NCI-H2107 treated with DMSO at 0.1 percent for 48 hours (cell line): ENCODE data around the gene RAB3D.
"Not testable (repeated sequence)": the region's sequence is repeated elsewhere in the genome, so short reads cannot be mapped to it uniquely, and the experiment has no call there.

ENCODE experiments used
- DNase-seq: peaks from one replicate; lab custom pipeline; 2025; ENCODE audit not compliant: unreplicated experiment; lab: John Stamatoyannopoulos, UW

RAB3D gene

GRCh38 chr19:11367528-11367927 is 28.1 kb upstream of the RAB3D start:
- no peak for DNase-seq

DNA sequence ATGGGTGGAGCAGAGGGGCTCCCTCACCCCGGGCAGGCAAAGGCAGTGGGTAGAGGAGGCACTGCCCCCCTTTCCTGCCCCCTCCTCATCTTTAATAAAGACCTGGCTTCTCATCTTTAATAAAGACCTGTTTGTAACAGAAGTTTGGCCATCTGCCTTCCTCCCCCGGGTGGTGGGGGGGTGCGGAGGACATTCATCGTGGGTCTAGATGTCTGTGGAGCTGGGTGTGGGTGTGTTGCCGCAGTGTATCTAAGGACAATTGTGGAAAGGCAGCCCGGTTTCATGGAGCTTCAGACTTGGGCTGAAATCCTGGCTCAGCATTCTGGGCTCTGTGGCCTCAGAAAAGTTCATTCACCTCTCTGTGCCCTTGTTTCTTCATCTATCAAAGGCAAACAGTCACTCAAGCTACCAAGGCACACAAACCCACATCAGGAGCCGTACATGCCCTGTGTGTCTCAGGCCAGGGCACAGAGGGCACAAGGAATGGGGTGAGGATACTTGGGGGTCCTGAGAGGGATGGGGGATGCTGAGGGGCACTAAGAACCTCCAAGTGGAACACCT is 26.2 kb upstream of the RAB3D start:
- DNase-seq, result no peak

GRCh38 chr19:11364935-11365334 is 25.5 kb upstream of the RAB3D start:
- DNase-seq, result no peak

GRCh38 chr19:11364296-11364904 is 24.9 kb upstream of the RAB3D start:
- no peak for DNase-seq

- DNase-seq, result no peak
Observed at GRCh38 chr19:11363881-11364280, 24.4 kb upstream of the RAB3D start.

DNA sequence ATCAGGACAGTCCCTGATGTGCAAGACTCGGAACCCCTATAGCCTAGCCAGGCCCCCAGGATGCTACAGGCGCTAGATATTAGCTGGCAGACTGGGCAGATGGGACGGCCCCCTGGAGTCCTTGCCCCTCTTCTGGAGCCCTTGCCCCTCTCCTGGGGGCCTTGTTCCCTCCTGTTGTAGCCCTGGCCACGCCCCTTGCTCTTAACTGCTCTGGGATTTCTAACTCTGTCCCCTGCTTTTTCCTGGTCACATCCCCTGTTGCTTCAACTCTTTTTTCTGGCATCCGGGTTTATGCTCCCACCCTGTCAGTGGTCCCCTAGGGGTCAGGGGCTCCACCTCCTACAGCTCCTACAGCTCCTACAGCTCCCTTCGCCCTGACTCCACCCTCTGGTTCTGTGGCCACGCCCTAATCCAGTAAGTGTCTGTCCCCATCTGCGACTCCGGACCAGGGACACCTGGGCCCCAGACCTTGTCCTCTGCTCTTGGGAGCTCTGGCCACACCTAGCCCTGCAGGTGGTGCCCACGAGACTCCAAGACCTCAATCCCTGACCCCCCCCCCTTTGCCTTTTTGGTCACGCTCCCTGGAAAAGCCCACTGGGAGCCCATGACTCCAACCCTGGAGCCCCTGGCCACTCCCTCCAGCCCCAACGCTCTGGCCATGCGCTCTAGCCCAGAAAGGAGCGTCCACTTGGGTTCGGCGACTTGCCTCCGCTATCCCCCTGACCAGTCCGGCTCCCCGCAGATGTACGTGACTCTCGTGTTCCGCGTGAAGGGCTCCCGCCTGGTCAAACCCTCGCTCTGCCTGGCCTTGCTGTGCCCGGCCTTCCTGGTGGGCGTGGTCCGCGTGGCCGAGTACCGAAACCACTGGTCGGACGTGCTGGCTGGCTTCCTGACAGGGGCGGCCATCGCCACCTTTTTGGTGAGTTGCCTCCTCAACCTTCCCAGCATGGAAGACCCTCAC is 22.6 kb upstream of the RAB3D start:
- no peak for DNase-seq

DNA sequence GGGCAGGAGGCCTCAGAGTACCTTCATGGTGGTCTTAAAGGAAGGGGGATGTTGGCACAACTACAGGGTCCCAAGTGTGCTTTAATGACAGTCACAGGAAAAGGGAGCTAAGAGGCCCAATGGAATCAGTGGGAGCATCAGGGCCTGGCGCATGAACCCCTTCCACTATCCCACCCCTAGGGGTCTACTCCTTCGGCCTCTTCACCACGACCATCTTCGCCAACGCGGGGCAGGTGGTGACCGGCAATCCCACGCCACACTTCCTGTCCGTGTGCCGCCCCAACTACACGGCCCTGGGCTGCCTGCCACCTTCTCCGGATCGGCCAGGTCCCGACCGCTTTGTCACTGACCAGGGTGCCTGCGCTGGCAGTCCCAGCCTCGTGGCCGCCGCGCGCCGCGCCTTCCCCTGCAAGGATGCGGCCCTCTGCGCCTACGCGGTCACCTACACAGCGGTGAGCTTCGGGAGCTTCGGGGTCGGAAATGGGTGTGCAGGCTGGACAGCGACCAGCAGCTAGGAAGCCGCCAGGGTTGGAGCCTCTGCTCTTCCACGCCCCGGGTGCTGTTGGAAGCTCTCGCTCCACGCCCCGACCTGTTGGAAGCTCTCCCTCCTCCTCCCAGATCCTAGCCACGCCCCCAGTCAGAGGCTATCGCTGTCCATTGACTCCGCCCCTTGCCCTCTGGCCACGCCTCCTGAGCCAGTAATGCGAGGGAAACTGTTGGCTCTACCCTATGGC is 21.7 kb upstream of the RAB3D start:
- no peak for DNase-seq

- DNase-seq, result no peak
Observed at GRCh38 chr19:11359421-11359820, 20.0 kb upstream of the RAB3D start.

GRCh38 chr19:11356676-11357550 is 17.5 kb upstream of the RAB3D start:
- peak; percentile 16 for DNase-seq

DNA sequence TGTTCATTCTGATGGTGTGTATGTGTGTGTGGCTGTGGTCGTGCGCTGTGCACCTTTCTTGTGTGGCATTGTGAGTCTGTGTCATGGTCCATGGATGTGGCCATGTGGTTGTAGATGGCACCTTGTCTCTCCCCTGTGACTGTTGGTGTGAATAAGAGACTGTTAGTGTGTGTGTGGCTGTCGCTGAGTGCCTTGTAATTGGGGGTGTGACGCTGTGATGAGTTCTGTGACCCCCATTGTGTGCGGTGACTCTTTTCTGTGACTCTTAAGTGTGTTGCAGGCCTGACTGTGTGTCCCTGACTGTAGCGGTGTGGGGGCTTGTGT is 16.6 kb upstream of the RAB3D start:
- DNase-seq, result no peak

GRCh38 chr19:11355160-11356073 is 16.0 kb upstream of the RAB3D start, which contains the start of gene PLPPR2:
Gene PLPPR2 (plus strand): TSS chr19:11355432. CDS start chr19:11357674, 2,242 bp downstream.
- no peak for DNase-seq

- not testable (repeated sequence) for DNase-seq
Observed at GRCh38 chr19:11354102-11354501, 14.6 kb upstream of the RAB3D start.

DNA sequence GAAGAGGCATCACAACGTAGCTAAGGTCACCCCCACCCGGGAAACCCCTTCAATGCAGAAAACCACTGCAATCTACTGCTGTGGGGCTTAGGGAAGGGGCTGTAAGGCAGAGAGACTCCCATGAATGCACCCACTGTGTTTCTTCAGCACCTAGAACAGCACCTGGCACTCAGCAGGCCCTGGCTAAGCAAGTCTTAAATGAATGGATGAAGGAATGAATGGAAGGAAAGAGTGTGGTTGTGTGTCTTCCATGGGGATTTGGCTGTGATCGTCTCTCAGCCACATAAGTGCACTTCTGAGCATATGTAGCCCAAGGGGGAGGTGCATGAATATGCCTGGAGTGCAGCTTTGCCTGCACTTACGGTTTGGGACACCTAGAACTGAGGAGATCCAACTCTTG is 9.7 kb upstream of the RAB3D start:
- DNase-seq, result no peak

DNA sequence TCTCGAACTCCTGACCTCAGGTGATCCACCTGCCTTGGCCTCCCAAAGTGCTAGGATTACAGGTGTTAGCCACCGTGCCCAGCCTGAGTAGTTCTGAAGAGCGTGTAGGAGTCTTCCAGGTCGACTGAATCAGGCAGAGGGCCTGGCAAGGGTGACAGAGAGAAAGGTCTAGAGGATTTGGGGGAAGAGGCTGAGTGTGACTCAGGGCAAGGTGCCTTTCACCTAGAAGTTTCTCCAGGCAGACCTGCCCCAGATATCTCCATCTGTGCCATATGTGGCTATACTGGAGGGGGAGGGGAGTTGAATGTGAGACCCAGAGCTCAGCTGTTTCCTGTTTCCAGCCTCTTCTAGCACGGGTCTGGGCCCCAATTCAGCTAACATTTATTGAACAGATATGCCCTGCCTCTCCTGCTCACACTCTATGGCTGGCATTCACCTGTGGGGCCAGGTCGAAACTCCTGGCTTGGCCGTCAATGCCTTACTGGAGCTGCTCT is 8.1 kb upstream of the RAB3D start:
- no peak for DNase-seq

- peak; percentile 94 for DNase-seq
Observed at GRCh38 chr19:11346104-11346940, 6.9 kb upstream of the RAB3D start, which contains the start of the genes CCDC159 and TMEM205. Gene CCDC159 (plus strand): TSS chr19:11346519. CDS start chr19:11346607, 88 bp downstream. Gene TMEM205 (minus strand): TSS chr19:11346268. CDS start chr19:11345619, 649 bp downstream.

DNA sequence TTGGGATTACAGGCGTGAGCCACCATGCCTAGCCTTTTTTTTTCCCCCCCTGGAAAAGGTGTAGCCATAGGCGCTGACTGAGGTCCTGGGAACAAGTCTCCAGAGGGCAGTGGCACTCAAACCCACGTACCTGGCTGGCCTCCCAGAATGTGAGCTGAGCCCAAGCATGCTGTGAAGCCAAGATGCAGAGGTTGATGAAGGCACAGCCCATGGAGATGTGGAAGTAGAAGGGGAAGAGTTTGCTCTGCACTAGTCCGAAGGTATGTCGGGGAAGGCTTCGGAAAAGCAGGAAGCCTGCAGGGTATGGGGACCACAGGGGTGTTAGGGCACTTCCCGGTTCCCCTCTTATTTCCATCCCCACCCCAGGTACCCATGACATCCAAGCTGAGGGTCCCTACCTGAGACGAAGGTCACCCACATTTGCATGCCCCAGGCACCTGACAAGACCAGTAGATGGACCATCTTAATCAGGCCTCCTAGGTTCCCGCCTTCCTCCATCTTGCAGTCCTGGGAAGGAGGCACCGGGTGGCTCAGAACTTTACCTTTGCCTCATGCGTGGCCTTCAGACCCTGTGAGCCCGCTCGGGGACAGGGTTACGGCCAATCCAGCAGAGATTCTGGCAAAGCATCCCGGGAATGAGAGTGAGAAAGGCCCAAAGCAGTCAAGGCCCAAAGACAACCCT is 5.8 kb upstream of the RAB3D start:
- DNase-seq, result peak; percentile 21

DNA sequence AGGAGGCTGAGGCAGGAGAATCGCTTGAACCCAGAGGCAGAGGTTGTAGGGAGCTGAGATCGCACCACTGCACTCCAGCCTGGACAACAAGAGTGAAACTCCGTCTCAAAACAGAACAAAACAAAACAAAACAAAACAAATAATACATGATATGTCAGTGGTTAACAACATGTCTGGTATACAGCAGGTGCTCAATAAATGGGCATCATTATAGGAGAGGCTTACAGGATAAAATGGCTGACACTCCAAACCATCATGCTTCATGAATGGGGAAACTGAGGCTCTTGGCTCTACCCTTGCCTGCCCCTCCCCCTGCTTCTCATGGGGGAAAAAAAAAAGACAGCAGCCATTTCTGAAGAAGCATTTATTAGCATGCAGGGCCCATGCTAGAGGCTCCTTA is 3.0 kb upstream of the RAB3D start:
- DNase-seq, result no peak

DNA sequence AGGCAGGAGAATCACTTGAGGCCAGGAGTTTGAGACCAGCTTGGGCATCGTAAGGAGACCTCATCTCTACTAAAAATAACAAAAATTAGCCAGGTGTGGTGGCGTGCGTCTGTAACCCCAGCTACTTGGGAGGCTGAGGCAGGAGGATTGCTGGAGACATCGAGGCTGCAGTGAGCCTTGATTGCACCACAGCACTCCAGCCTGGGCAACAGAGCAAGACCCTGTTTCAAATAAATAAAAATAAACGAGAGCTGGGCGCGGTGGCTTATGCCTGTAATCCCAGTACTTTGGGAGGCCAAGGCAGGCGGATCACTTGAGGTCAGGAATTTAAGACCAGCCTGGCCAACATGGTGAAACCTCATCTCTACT is 626 bp upstream of the RAB3D start:
- DNase-seq, result not testable (repeated sequence)
